ENCODE results near the gene NFIB.

GRCh38 chr9:14323083-14323971 lies 9.4 kb upstream of the NFIB start:
- no peak for TF ChIP-seq POLR2A (IDR thresholded peaks at IDR 0.05)
- no peak for TF ChIP-seq CTCF (IDR thresholded peaks at IDR 0.05 in 4 of 5, conservative IDR thresholded peaks at IDR 0.05 in 1 of 5)
